Measurements from ENCODE around the gene SHROOM4.

DNA sequence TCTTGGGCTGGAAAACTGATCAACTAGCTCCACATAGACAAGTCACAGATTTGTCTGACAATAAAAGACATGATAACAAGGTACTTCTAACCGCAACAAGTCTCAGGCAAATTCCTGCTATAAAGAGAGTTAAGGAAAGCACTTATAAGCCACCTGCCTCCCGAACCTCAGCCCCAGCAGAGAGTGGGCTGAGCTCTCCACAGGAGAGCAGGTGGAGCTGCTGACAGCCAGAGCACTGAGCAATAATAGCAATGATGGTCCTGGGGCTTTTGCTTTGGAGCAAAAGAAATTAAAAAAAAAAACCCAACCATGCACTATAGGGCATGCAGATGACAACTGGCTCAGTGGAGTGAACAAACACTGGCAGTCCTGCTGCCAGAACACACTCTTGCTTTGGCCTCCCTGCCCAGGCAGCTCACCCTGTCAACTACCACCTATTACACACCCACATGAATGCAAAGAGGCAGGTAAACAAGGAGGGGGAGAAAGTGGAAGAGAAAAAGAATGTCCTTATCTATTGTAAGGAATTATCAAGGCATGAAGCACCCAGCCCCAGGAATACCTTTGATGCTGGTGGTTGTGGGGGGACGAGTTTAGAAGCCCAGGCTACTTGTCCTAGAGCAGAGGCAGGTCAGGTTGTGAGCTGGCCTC, 207.6 kb downstream of the SHROOM4 start:
- no peak for TF ChIP-seq CTCF (IDR thresholded peaks at IDR 0.05; ENCODE audit: low read depth, low read length)
- no peak for TF ChIP-seq MYC (IDR thresholded peaks at IDR 0.05; ENCODE audit: low read depth, low read length)
- no peak for TF ChIP-seq POLR2A (IDR thresholded peaks at IDR 0.05; ENCODE audit: extremely low read depth, insufficient read length)
- TF ChIP-seq MAX (IDR thresholded peaks at IDR 0.05; ENCODE audit: low read depth, low read length): no peak
